Suprapubic skin (tissue), 4 donors: ENCODE data around the gene CALML3. TPM values are rescaled to one million over a fixed set of nuclear protein-coding genes. Genes with fewer than 3 reads are reported as not detected.

Experiments used
- DNase-seq, 2 donors: peaks; one replicate each; pipeline ENCODE4 v3.0.0-alpha.2; 2019; ENCODE audit warnings: low spot score in 2 of 2
- H3K27ac ChIP-seq: fragments of 200-600 bp; sonication (generic); one replicate; pipeline ENCODE4 v1.5.1; 2019
- H3K27me3 ChIP-seq: fragments of 200-600 bp; sonication (generic); one replicate; pipeline ENCODE4 v1.5.1; 2019
- H3K36me3 ChIP-seq: fragments of 200-600 bp; sonication (generic); one replicate; pipeline ENCODE4 v1.5.1; 2019
- H3K4me1 ChIP-seq: fragments of 200-600 bp; sonication (generic); one replicate; pipeline ENCODE4 v1.5.1; 2019
- H3K4me3 ChIP-seq: fragments of 200-600 bp; sonication (generic); one replicate; pipeline ENCODE4 v1.5.1; 2019; ENCODE audit warnings: mild to moderate bottlenecking
- H3K9me3 ChIP-seq: fragments of 200-600 bp; sonication (generic); one replicate; pipeline ENCODE4 v1.5.1; 2019
- CTCF ChIP-seq, 2 donors: fragments of 200-600 bp in 1 of 2; fragments of 450-650 bp in 1 of 2; sonication (generic) in 1 of 2; IDR thresholded peaks; one replicate each; pipeline ENCODE4 v1.5.1; 2016 to 2019; ENCODE audit warnings: antibody characterized with exemption in 2 of 2, mild to moderate bottlenecking in 1 of 2, moderate library complexity in 1 of 2
- EP300 ChIP-seq: sonication (generic); formaldehyde crosslinking; IDR thresholded peaks from one replicate; pipeline ENCODE4 v1.6.1; 2017; ENCODE audit warnings: antibody characterized with exemption
- POLR2A ChIP-seq, 2 donors: fragments of 450-650 bp; IDR thresholded peaks; one replicate each; pipeline ENCODE4 v1.6.1; 2017; ENCODE audit warnings: antibody characterized with exemption in 2 of 2, mild to moderate bottlenecking in 2 of 2, moderate library complexity in 2 of 2
- POLR2AphosphoS5 ChIP-seq, 3 donors: sonication (generic); formaldehyde crosslinking; IDR thresholded peaks; one replicate each; pipeline ENCODE4 v1.6.1; 2017; ENCODE audit warnings: antibody characterized with exemption in 3 of 3
- WGBS: methylation state at CpG from one replicate; pipeline ENCODE4 v1.1.5; 2018; 5-methylcytosine and 5-hydroxymethylcytosine counted together
- total RNA-seq, 4 donors: library from RNA; depleted of rRNA; stranded (reverse); fragments of >200 nt; gene quantifications; one replicate each; pipeline ENCODE4 v1.1.0, GENCODE V29; 2016

The CALML3 gene
- total RNA-seq, 4 donors from 2014 or later, result 27.4 to 296 (median 105) TPM

GRCh38 chr10:5567477-5567876 lies 42.7 kb downstream of the CALML3 start:
- H3K4me3 ChIP-seq, result no peak overlapping the region
- no peak overlapping the region for H3K27ac ChIP-seq
- 98% methylated on average over 2 of the region's 2 CpGs for WGBS
- H3K9me3 ChIP-seq, result no peaks in the 10 kb centered on the region
- TF ChIP-seq POLR2AphosphoS5 (IDR thresholded peaks at IDR 0.05), result no peak
- no peak for TF ChIP-seq POLR2A (IDR thresholded peaks at IDR 0.05)
- TF ChIP-seq CTCF (IDR thresholded peaks at IDR 0.05), result no peak
- TF ChIP-seq EP300, result no peak
- peaks cover 23% of the 10 kb centered on the region for H3K4me1 ChIP-seq
- H3K27me3 ChIP-seq, result no peaks in the 10 kb centered on the region
- H3K36me3 ChIP-seq, result no peaks in the 10 kb centered on the region
- DNase-seq, result no peak

GRCh38 chr10:5568984-5569383 lies 44.2 kb downstream of the CALML3 start:
- WGBS, result 94% methylated on average over 2 of the region's 2 CpGs
- no peak for TF ChIP-seq POLR2A (IDR thresholded peaks at IDR 0.05)
- TF ChIP-seq CTCF (IDR thresholded peaks at IDR 0.05), result no peak
- no peak for TF ChIP-seq EP300
- TF ChIP-seq POLR2AphosphoS5 (IDR thresholded peaks at IDR 0.05), result no peak
- Histone ChIP-seq H3K4me1 (peaks cover 21% of the 10 kb centered on the region), H3K9me3 (no peaks in the 10 kb centered on the region), H3K27ac (no peak overlapping the region), H3K4me3 (no peak overlapping the region), H3K27me3 (no peaks in the 10 kb centered on the region), H3K36me3 (no peaks in the 10 kb centered on the region)
- DNase-seq, result no peak

- WGBS, result 80% methylated on average over 2 of the region's 2 CpGs
- Histone ChIP-seq H3K27me3 (no peaks in the 10 kb centered on the region), H3K4me1 (peaks cover 16% of the 10 kb centered on the region), H3K27ac (no peak overlapping the region), H3K9me3 (no peaks in the 10 kb centered on the region), H3K36me3 (no peaks in the 10 kb centered on the region), H3K4me3 (no peak overlapping the region)
- TF ChIP-seq EP300 (no peak), POLR2A (IDR thresholded peaks at IDR 0.05) (no peak), POLR2AphosphoS5 (IDR thresholded peaks at IDR 0.05) (no peak), CTCF (IDR thresholded peaks at IDR 0.05) (no peak)
- DNase-seq, result no peak
Measured at GRCh38 chr10:5569568-5569967, 44.8 kb downstream of the CALML3 start.

GRCh38 chr10:5570007-5570655 lies 45.4 kb downstream of the CALML3 start:
- WGBS, result 86% methylated on average over 14 of the region's 24 CpGs
- no peaks in the 10 kb centered on the region for H3K36me3 ChIP-seq
- DNase-seq, result no peak
- H3K4me3 ChIP-seq, result no peak overlapping the region
- TF ChIP-seq POLR2AphosphoS5 (IDR thresholded peaks at IDR 0.05) (no peak), EP300 (no peak), POLR2A (IDR thresholded peaks at IDR 0.05) (no peak), CTCF (IDR thresholded peaks at IDR 0.05) (no peak)
- peaks cover 13% of the 10 kb centered on the region for H3K4me1 ChIP-seq
- H3K27me3 ChIP-seq, result no peaks in the 10 kb centered on the region
- H3K9me3 ChIP-seq, result no peaks in the 10 kb centered on the region
- H3K27ac ChIP-seq, result no peak overlapping the region

GRCh38 chr10:5570979-5571810 lies 46.4 kb downstream of the CALML3 start:
- DNase-seq, result no peak
- Histone ChIP-seq H3K4me3 (no peak overlapping the region), H3K27ac (no peak overlapping the region), H3K36me3 (no peaks in the 10 kb centered on the region), H3K27me3 (no peaks in the 10 kb centered on the region), H3K4me1 (peaks cover 17% of the 10 kb centered on the region), H3K9me3 (no peaks in the 10 kb centered on the region)
- TF ChIP-seq CTCF (IDR thresholded peaks at IDR 0.05) (no peak), EP300 (no peak), POLR2AphosphoS5 (IDR thresholded peaks at IDR 0.05) (no peak), POLR2A (IDR thresholded peaks at IDR 0.05) (no peak)
- 92% methylated on average over 13 of the region's 13 CpGs for WGBS
